GM21825 (cell line): ENCODE measurements around the gene OPALIN.
"Not testable (repeated sequence)": the region's sequence is repeated elsewhere in the genome, so short reads cannot be mapped to it uniquely, and the experiment has no call there.

Experiments used
- ATAC-seq: cut with Tn5 transposase; IDR thresholded peaks from one replicate; pipeline ENCODE4 v1.9.1; 2021; ENCODE audit warnings: mild to moderate bottlenecking, moderate library complexity; ENCODE audit not compliant: unreplicated experiment

OPALIN gene

DNA sequence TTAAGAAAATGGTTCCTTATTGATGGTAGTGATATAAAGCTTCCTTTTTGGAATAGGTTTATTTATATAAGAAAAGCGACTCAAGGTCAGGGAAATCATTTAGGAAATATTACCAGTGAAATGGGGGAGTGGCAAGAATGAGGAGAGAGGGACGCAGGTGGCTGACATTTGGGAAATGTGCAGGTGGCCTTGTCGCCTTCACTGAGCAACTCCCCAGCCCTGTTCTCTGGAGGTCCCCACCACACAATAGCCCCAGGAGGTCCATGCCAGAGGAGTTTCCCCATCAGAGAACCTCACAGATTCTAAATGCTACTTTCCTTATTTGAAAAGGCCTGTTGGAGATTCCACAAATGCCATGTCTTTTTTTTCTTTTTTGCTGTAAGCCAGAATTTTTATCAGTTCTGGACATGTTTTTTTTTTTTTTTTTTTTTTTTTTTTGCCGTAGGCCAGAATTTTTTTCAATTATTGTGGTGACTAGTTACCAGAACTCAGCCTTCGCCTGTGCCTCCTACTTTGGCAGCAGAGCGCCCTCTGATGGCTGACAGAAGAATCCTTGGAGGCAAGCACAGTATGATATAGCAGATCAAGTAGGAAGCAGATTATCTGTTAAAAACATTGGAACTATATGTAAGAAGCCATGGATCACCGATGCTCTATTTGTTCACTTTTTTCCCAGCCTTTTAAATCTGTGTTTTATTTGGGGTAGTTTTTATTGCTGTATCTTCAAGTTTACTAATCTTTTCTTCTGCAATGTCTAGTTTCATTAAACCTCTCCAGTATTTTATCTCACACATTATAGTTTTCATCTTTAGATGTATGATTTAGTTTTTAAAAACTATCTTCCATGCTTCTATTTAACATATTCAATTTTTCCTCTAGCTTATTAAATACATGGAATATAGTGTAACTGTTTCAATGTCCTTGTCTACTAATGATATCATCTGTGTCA lies 18.6 kb downstream of the OPALIN start:
- ATAC-seq = peak; percentile 57

DNA sequence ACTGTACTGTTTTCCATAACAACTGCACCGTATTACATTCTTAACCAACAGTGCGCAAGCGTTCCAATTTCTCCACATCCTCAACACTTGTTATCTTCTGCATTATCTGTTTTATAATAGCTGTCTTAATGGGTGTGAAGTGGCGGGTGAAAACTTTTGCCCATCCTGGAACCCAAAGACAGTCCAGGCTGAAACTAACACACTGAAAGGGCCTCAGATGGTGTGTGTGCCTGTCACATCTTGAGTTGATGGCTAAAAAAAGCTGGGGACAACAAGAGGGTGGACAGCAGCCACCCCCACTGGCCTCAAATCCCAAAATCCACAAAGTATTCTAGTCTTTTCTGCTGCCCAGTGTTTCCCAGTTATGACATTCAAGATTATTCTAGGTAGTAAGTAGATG lies 19.4 kb downstream of the OPALIN start:
- no peak for ATAC-seq

DNA sequence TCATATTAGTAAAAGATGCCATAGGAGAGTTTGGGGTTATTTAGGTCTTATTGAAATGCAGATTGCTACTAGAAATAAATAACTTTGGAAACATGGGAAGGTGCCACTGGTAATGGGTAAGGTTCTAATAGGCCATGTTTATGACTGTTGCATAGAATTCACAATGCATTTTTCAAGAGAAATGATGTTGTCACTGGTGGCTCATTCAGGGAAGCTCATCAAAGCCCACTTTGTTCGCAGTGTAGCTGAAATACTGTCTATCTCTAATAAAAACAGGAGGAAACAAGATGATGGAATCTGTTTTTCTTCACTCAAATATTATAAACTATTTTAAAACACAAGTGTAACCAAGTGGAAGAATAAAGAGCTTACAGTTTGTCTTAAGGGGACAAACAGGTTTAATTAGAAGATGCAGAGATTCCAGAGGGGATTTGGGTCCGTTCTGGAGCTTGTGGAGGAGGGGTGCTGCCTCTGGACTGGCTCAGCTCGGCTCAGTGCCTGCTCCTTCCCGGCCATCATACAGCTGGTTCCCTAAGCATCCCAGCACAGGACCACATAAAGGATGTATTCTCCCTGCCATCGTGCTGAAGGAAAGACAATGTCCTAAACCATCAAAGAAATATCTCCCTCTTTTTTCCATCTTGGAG lies 20.4 kb downstream of the OPALIN start:
- no peak for ATAC-seq

GRCh38 chr10:96337106-96337505 lies 21.7 kb downstream of the OPALIN start:
- no peak for ATAC-seq

DNA sequence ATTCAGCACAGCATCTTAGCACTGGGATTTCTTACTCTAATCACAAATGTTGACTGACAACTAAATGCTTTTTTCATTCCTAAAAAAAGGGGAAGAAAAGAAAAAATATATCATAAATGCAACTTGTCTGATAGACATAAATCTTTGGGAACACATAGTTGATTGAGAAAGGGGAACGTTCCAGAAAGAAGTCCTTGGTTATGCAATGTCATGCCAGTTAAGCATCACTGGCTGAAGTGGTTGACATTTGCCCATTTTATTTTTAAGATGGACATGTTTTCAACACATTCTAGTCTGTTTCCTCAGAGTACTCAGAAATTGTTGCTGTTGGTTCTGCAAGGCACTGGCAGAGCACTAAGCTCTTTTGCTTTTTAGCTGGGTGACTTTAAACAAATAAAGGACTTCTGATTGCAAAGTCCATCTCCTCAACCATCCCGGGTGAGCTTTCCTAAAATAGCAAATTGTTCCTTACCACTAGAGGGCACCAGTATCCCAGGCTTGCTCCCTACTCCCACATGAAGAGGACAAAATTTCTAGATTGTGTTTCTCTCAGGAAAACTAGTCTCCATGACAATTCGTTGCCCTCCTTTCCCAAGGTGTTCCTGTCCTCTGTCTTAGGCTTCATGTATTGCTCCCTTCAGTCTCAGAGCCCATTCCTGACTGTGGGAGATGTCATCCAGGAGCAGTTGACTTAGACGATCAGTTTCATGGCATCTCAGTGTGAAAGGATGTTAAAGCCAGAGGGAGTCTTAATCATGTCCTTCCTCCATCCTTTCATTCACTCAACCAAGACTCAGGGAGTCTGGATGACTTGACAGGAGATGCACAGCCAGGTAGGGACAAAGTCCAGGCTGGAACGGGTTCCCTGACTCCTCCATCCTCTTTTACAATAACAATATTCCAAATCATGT lies 23.9 kb downstream of the OPALIN start:
- ATAC-seq = no peak

- no peak for ATAC-seq
Measured at GRCh38 chr10:96333101-96333500, 25.7 kb downstream of the OPALIN start.

DNA sequence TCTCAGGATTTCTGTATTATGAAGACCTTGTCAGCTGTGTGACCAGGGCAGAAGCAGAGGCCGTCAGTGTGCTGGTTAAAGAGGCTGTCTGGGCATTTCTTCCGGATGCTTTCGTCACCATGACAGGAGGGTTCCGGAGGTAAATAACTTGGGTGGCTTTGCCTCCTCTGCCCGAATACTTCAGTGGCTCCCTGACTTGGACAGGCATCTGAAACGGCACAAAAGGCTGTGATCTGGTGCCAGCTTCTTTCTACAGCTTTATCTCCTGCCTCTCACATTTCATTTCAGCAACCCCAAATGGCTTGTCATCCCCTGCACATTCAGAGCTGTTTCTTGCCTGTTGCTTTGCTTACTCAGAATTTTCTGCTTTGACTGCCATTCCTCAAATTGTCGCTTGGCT lies 31.3 kb downstream of the OPALIN start:
- ATAC-seq = no peak

DNA sequence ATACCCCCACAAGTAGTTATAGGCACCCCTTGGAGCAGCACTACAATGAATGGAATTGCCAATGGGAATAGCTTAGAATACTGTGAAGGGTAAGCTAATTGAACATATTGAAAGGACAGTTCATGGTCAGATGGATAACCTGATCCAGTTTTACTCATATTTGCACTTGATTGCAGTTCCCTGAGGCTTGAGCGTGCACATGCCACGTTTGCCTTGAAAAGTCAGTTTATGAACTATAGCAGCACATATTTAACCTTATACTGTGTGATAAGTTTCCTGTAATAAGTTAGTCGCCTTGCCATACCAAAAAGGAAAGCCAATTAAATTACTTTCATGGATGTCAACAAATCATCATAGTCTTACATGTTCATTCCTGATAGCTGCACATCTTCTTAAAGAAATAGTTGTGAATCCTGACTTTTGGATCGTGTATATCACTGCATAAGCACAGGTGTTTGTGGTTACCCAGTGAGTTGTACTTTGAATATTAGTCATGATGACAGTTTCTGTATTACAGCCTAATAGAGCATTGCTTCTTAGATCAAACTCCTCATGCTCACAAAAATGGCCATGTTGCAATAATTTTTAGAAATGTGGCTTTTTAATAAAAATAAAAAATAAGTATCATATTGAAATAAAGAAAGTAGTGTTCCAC lies 33.0 kb downstream of the OPALIN start:
- ATAC-seq = peak; percentile 94

DNA sequence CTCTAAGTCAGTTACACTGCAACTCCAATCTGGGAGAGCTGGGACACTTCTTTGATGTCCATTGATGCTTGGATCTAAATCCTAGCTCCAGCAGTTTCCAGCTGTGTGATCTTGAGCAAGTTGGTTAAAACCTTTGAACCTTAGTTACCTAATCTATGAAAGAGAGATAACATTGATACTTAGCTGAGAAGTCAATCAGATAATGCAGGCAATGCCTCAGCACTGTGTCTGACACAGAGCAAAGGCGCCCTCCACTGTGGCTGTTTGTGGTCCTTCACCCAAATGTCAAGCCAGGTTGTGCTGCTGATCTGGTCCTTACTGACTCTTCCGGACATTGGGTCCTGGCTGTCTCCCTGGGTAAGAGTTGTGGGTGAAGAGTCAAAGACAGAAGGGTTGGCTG lies 34.4 kb downstream of the OPALIN start:
- no peak for ATAC-seq

DNA sequence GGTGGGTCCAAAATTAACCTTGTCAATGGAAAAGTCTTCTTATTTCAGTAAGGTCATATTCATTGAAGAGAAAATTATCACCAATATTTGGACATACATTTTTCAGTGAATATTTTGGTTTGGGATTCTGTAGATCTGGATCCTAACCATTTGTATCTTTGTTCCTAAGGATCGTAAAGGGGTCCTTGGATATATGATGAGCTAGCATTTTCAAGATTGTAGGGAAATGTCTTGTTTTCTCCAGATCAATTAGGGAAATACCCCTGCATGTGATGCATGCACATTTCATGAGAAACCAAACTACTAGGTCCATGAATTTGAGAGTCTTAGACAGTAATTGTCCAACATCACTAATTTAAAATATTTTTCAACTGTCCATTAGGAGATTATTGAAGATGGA lies 36.5 kb downstream of the OPALIN start:
- no peak for ATAC-seq

GRCh38 chr10:96321822-96322221 lies 37.0 kb downstream of the OPALIN start:
- no peak for ATAC-seq

- no peak for ATAC-seq
Measured at GRCh38 chr10:96319754-96320474, 38.9 kb downstream of the OPALIN start.

- no peak for ATAC-seq
Measured at GRCh38 chr10:96317067-96317833, 41.6 kb downstream of the OPALIN start.

- no peak for ATAC-seq
Measured at GRCh38 chr10:96313344-96313743, 45.5 kb downstream of the OPALIN start.

- no peak for ATAC-seq
Measured at GRCh38 chr10:96311180-96311715, 47.6 kb downstream of the OPALIN start.

DNA sequence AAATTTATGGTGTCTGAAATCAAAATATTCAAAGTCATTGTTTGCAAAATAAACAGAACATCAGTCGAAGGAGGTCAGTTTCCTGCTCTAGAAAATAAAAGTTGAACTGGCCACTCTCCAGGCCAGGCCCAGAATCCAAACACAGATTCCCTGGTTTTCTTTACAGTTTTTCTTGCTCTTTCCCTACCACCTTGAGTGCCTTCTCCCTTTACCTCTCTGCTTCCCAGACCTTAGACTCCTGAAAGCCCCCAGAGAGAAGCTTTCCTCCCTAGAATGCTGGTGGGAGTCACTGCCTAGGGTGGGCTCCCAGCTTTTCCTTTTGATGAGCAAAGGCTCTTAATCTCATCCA lies 48.5 kb downstream of the OPALIN start:
- ATAC-seq = no peak

- ATAC-seq = no peak
Measured at GRCh38 chr10:96309628-96310320, 49.0 kb downstream of the OPALIN start.

GRCh38 chr10:96308854-96309253 lies 49.9 kb downstream of the OPALIN start:
- ATAC-seq = not testable (repeated sequence)

- ATAC-seq = peak; percentile 61
Measured at GRCh38 chr10:96306516-96306915, 52.3 kb downstream of the OPALIN start.
